ENCODE data around the gene SERPIND1.

DNA sequence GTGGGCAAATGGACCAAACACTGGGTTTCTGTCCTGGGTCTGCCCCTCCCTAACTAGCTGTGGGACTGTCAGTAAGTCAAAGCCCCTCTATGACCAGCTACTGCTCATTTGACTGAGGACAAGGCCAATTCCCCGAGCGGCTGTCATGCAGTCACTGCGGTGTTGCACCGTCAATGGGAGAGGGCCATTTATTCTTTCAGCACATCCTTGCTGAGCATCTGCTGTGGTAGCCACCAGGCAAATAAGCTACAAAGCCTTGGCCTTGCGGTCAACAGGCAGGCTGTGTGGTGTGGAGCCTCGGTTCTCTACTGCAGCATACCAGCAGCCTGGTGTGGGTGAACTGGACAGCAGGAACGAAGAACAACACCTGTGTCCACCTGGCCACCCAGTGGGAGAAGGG is 25.8 kb upstream of the SERPIND1 start:
- TF ChIP-seq, protein P1, sequence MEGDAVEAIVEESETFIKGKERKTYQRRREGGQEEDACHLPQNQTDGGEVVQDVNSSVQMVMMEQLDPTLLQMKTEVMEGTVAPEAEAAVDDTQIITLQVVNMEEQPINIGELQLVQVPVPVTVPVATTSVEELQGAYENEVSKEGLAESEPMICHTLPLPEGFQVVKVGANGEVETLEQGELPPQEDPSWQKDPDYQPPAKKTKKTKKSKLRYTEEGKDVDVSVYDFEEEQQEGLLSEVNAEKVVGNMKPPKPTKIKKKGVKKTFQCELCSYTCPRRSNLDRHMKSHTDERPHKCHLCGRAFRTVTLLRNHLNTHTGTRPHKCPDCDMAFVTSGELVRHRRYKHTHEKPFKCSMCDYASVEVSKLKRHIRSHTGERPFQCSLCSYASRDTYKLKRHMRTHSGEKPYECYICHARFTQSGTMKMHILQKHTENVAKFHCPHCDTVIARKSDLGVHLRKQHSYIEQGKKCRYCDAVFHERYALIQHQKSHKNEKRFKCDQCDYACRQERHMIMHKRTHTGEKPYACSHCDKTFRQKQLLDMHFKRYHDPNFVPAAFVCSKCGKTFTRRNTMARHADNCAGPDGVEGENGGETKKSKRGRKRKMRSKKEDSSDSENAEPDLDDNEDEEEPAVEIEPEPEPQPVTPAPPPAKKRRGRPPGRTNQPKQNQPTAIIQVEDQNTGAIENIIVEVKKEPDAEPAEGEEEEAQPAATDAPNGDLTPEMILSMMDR (IDR thresholded peaks at IDR 0.05) = no peak
- TF ChIP-seq POLR2A (IDR thresholded peaks at IDR 0.05) = no peak
